ENCODE data around the gene LSM3. TPM values are rescaled to one million over a fixed set of nuclear protein-coding genes. Genes with fewer than 3 reads are reported as not detected.

LSM3 gene
- total RNA-seq, 1 experiment from 2014 or later = 10.2 TPM

GRCh38 chr3:14220933-14221332 lies 42.3 kb downstream of the LSM3 start:
- H3K4me1 Mint-ChIP-seq (ENCODE audit: insufficient read depth, unreplicated experiment) = no peaks in the 10 kb centered on the region
- peaks cover 27% of the 10 kb centered on the region for H3K9me3 Mint-ChIP-seq (ENCODE audit: unreplicated experiment)
- H3K27me3 Mint-ChIP-seq (ENCODE audit: insufficient read depth, unreplicated experiment) = no peaks in the 10 kb centered on the region

DNA sequence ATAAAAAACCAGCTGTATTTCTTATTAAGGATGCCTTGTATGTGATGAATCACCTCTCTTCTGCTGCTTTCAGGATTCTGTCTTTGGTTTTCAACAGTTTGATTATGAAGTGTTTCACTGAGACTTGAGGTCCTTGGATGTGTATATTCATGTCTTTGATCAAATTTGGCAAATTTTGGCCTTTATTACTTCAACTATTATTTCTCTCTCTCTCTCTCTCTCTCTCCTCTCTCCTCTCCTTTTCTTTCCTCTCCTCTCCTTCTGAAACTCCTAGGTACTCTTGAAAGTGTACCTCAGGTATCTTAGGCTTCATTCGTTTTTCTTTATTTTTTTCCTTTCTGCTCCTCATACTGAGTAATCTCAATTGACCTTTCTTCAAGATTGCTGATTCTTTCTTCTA lies 43.3 kb downstream of the LSM3 start:
- Mint-ChIP-seq H3K27me3 (ENCODE audit: insufficient read depth, unreplicated experiment) (no peaks in the 10 kb centered on the region), H3K4me1 (ENCODE audit: insufficient read depth, unreplicated experiment) (no peaks in the 10 kb centered on the region), H3K9me3 (ENCODE audit: unreplicated experiment) (peaks cover 27% of the 10 kb centered on the region), H3K36me3 (ENCODE audit: insufficient read depth, unreplicated experiment) (peaks cover 6% of the 10 kb centered on the region), H3K4me3 (ENCODE audit: unreplicated experiment) (no peak overlapping the region), H3K27ac (ENCODE audit: low read depth, unreplicated experiment) (no peak overlapping the region)
- ChIA-PET POLR2A (interaction anchor here (0.7 to 1.0 kb wide), 3 partner anchors 12 to 19 kb away, joined by 3 to 6 read pairs (median 5); no protein-coding TSS in a partner anchor), CTCF (interaction anchor here (0.9 to 2.5 kb wide), 4 partner anchors 9 to 705 kb away, joined by 3 to 16 read pairs (median 3); no protein-coding TSS in a partner anchor)
- no TSS peak for BruUV-seq (replicated peaks)
- intact Hi-C loops (cut with micrococcal nuclease) = no loop called here
- DNase-seq (ENCODE audit: unreplicated experiment) = no peak
- TF ChIP-seq, protein P1, sequence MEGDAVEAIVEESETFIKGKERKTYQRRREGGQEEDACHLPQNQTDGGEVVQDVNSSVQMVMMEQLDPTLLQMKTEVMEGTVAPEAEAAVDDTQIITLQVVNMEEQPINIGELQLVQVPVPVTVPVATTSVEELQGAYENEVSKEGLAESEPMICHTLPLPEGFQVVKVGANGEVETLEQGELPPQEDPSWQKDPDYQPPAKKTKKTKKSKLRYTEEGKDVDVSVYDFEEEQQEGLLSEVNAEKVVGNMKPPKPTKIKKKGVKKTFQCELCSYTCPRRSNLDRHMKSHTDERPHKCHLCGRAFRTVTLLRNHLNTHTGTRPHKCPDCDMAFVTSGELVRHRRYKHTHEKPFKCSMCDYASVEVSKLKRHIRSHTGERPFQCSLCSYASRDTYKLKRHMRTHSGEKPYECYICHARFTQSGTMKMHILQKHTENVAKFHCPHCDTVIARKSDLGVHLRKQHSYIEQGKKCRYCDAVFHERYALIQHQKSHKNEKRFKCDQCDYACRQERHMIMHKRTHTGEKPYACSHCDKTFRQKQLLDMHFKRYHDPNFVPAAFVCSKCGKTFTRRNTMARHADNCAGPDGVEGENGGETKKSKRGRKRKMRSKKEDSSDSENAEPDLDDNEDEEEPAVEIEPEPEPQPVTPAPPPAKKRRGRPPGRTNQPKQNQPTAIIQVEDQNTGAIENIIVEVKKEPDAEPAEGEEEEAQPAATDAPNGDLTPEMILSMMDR (IDR thresholded peaks at IDR 0.05; ENCODE audit: unreplicated experiment) = no peak

More at GRCh38 chr3:14220933-14221332, 42.3 kb downstream of the LSM3 start:
- no TSS peak for BruUV-seq (replicated peaks)
- CTCF ChIA-PET = no interaction called here
- no peak overlapping the region for H3K4me3 Mint-ChIP-seq (ENCODE audit: unreplicated experiment)
- intact Hi-C loops (cut with micrococcal nuclease) = no loop called here
- DNase-seq (ENCODE audit: unreplicated experiment) = no peak
- POLR2A ChIA-PET = no interaction called here
- H3K36me3 Mint-ChIP-seq (ENCODE audit: insufficient read depth, unreplicated experiment) = peaks cover 6% of the 10 kb centered on the region
- no peak overlapping the region for H3K27ac Mint-ChIP-seq (ENCODE audit: low read depth, unreplicated experiment)
- TF ChIP-seq, protein P1 (IDR thresholded peaks at IDR 0.05; ENCODE audit: unreplicated experiment) = no peak

DNA sequence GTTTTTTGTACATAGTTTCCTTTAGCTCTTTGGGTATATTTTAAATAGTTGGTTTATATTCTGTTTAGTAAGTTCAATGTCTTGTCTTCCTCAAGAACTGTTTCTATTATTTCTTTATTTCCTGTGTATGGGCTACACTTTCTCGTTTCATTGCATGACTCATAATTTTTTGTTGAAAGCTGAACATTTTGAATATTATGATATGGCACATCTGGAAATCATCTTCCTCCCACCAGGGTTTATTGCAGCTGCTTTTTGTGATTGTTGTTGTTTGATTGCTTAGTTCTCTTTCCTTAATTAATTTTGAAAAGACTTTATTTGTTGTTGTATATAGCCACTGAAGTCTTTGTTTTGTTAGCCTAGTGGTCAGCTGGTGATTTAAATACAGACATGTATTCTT lies 43.8 kb downstream of the LSM3 start:
- Mint-ChIP-seq H3K36me3 (ENCODE audit: insufficient read depth, unreplicated experiment) (peaks cover 6% of the 10 kb centered on the region), H3K27me3 (ENCODE audit: insufficient read depth, unreplicated experiment) (no peaks in the 10 kb centered on the region), H3K27ac (ENCODE audit: low read depth, unreplicated experiment) (no peak overlapping the region), H3K9me3 (ENCODE audit: unreplicated experiment) (peaks cover 27% of the 10 kb centered on the region), H3K4me3 (ENCODE audit: unreplicated experiment) (no peak overlapping the region), H3K4me1 (ENCODE audit: insufficient read depth, unreplicated experiment) (no peaks in the 10 kb centered on the region)
- POLR2A ChIA-PET = interaction anchor here (0.7 to 1.0 kb wide), 3 partner anchors 12 to 19 kb away, joined by 3 to 6 read pairs (median 5); no protein-coding TSS in a partner anchor
- TF ChIP-seq, protein P1 (IDR thresholded peaks at IDR 0.05; ENCODE audit: unreplicated experiment) = no peak
- intact Hi-C loops (cut with micrococcal nuclease) = no loop called here
- DNase-seq (ENCODE audit: unreplicated experiment) = no peak
- CTCF ChIA-PET = interaction anchor here (1.1 to 2.5 kb wide), 3 partner anchors 9 to 599 kb away, joined by 3 to 16 read pairs (median 3); no protein-coding TSS in a partner anchor
- BruUV-seq (replicated peaks) = no TSS peak

- intact Hi-C loops (cut with micrococcal nuclease) = no loop called here
- H3K27ac Mint-ChIP-seq (ENCODE audit: low read depth, unreplicated experiment) = no peak overlapping the region
- H3K36me3 Mint-ChIP-seq (ENCODE audit: insufficient read depth, unreplicated experiment) = peaks cover 6% of the 10 kb centered on the region
- TF ChIP-seq, protein P1 (IDR thresholded peaks at IDR 0.05; ENCODE audit: unreplicated experiment) = no peak
- no peak overlapping the region for H3K4me3 Mint-ChIP-seq (ENCODE audit: unreplicated experiment)
- H3K9me3 Mint-ChIP-seq (ENCODE audit: unreplicated experiment) = peaks cover 27% of the 10 kb centered on the region
- POLR2A ChIA-PET = interaction anchor here (0.8 to 1.2 kb wide), 3 partner anchors 11 to 12 kb away, joined by 3 to 6 read pairs (median 4); no protein-coding TSS in a partner anchor
- no peaks in the 10 kb centered on the region for H3K27me3 Mint-ChIP-seq (ENCODE audit: insufficient read depth, unreplicated experiment)
- DNase-seq (ENCODE audit: unreplicated experiment) = no peak
- CTCF ChIA-PET = interaction anchor here (1.1 to 2.5 kb wide), 5 partner anchors 8 to 600 kb away, joined by 3 to 16 read pairs (median 3); no protein-coding TSS in a partner anchor
- H3K4me1 Mint-ChIP-seq (ENCODE audit: insufficient read depth, unreplicated experiment) = no peaks in the 10 kb centered on the region
- no TSS peak for BruUV-seq (replicated peaks)
Observed at GRCh38 chr3:14222900-14223594, 44.4 kb downstream of the LSM3 start.

Data from MCF 10A (cell line).